ENCODE measurements around the gene TPBGL.

- TF ChIP-seq POLR2A (IDR thresholded peaks at IDR 0.05) (no peak), CTCF (IDR thresholded peaks at IDR 0.05 in 8 of 11, conservative IDR thresholded peaks at IDR 0.05 in 3 of 11) (no peak), POLR2AphosphoS5 (IDR thresholded peaks at IDR 0.05) (no peak)
Observed at GRCh38 chr11:75212411-75212810, 28.2 kb upstream of the TPBGL start.
